ENCODE results near the gene ATP2A3.
A peak's percentile ranks its signal among the peaks of the same experiment; 100 is the strongest.

The ATP2A3 gene

GRCh38 chr17:3966720-3967363 is 2.6 kb upstream of the ATP2A3 start:
- Histone ChIP-seq H3K9me3 (no peaks in the 10 kb centered on the region), H3K36me3 (no peaks in the 10 kb centered on the region), H3K27ac (peak overlapping the region; percentile 41; the same call in 1 of the 2 replicates), H3K4me3 (peak overlapping the region; percentile 24; the same call in 1 of the 2 replicates), H3K27me3 (no peaks in the 10 kb centered on the region), H3K9ac (peak overlapping the region; percentile 30; the same call in 1 of the 2 replicates), H3K4me2 (peak overlapping the region; percentile 91), H4K20me1 (peaks cover 23% of the 10 kb centered on the region), H3K4me1 (peaks cover 75% of the 10 kb centered on the region)
- TF ChIP-seq Cebpa-rat (IDR thresholded peaks at IDR 0.05) = no peak

- no peak for TF ChIP-seq Cebpa-rat (IDR thresholded peaks at IDR 0.05)
- H3K4me3 ChIP-seq = peak overlapping the region; percentile 84
- no peaks in the 10 kb centered on the region for H3K36me3 ChIP-seq
- peaks cover 85% of the 10 kb centered on the region for H3K4me1 ChIP-seq
- peak overlapping the region; percentile 96 for H3K27ac ChIP-seq
- peak overlapping the region; percentile 91 for H3K4me2 ChIP-seq
- peak overlapping the region; percentile 88 for H3K9ac ChIP-seq
- no peaks in the 10 kb centered on the region for H3K27me3 ChIP-seq
- H3K9me3 ChIP-seq = no peaks in the 10 kb centered on the region
- peaks cover 39% of the 10 kb centered on the region for H4K20me1 ChIP-seq
Observed at GRCh38 chr17:3965118-3965800, 1.0 kb upstream of the ATP2A3 start.

- Histone ChIP-seq H3K4me3 (peak overlapping the region; percentile 84), H3K9me3 (no peaks in the 10 kb centered on the region), H3K36me3 (no peaks in the 10 kb centered on the region), H3K4me2 (peak overlapping the region; percentile 91), H3K27me3 (no peaks in the 10 kb centered on the region), H3K4me1 (peaks cover 88% of the 10 kb centered on the region), H4K20me1 (peaks cover 54% of the 10 kb centered on the region), H3K9ac (peak overlapping the region; percentile 88), H3K27ac (peak overlapping the region; percentile 96)
- TF ChIP-seq Cebpa-rat (IDR thresholded peaks at IDR 0.05) = no peak
Observed at GRCh38 chr17:3963237-3964201, 718 bp downstream of the ATP2A3 start.

GRCh38 chr17:3962965-3963236 is 1.3 kb downstream of the ATP2A3 start:
- no peaks in the 10 kb centered on the region for H3K27me3 ChIP-seq
- peak overlapping the region; percentile 84 for H3K4me3 ChIP-seq
- peaks cover 59% of the 10 kb centered on the region for H4K20me1 ChIP-seq
- peak overlapping the region; percentile 91 for H3K4me2 ChIP-seq
- no peak for TF ChIP-seq Cebpa-rat (IDR thresholded peaks at IDR 0.05)
- H3K36me3 ChIP-seq = peaks cover 5% of the 10 kb centered on the region
- H3K4me1 ChIP-seq = peaks cover 88% of the 10 kb centered on the region
- peak overlapping the region; percentile 88; the same call in 1 of the 2 replicates for H3K9ac ChIP-seq
- peak overlapping the region; percentile 96 for H3K27ac ChIP-seq
- no peaks in the 10 kb centered on the region for H3K9me3 ChIP-seq

GRCh38 chr17:3962217-3962964 is 1.8 kb downstream of the ATP2A3 start:
- H3K27me3 ChIP-seq = no peaks in the 10 kb centered on the region
- peak overlapping the region; percentile 84 for H3K4me3 ChIP-seq
- peak overlapping the region; percentile 91 for H3K4me2 ChIP-seq
- H3K36me3 ChIP-seq = peaks cover 10% of the 10 kb centered on the region
- H3K4me1 ChIP-seq = peaks cover 88% of the 10 kb centered on the region
- peak overlapping the region; percentile 96 for H3K27ac ChIP-seq
- peaks cover 64% of the 10 kb centered on the region for H4K20me1 ChIP-seq
- no peaks in the 10 kb centered on the region for H3K9me3 ChIP-seq
- H3K9ac ChIP-seq = peak overlapping the region; percentile 88
- no peak for TF ChIP-seq Cebpa-rat (IDR thresholded peaks at IDR 0.05)

GRCh38 chr17:3961564-3962047 is 2.6 kb downstream of the ATP2A3 start:
- no peaks in the 10 kb centered on the region for H3K27me3 ChIP-seq
- peaks cover 18% of the 10 kb centered on the region for H3K36me3 ChIP-seq
- H3K4me1 ChIP-seq = peaks cover 88% of the 10 kb centered on the region
- H3K4me3 ChIP-seq = peak overlapping the region; percentile 84
- H3K27ac ChIP-seq = peak overlapping the region; percentile 96
- peaks cover 66% of the 10 kb centered on the region for H4K20me1 ChIP-seq
- peak overlapping the region; percentile 91 for H3K4me2 ChIP-seq
- no peak for TF ChIP-seq Cebpa-rat (IDR thresholded peaks at IDR 0.05)
- no peaks in the 10 kb centered on the region for H3K9me3 ChIP-seq
- peak overlapping the region; percentile 88 for H3K9ac ChIP-seq

GRCh38 chr17:3960764-3961163 is 3.5 kb downstream of the ATP2A3 start:
- Histone ChIP-seq H3K9ac (peak overlapping the region; percentile 88), H3K4me2 (peak overlapping the region; percentile 91), H3K9me3 (no peaks in the 10 kb centered on the region), H3K4me3 (peak overlapping the region; percentile 84), H3K27ac (peak overlapping the region; percentile 96), H3K4me1 (peaks cover 88% of the 10 kb centered on the region), H3K27me3 (no peaks in the 10 kb centered on the region), H4K20me1 (peaks cover 75% of the 10 kb centered on the region), H3K36me3 (peaks cover 19% of the 10 kb centered on the region)
- TF ChIP-seq Cebpa-rat (IDR thresholded peaks at IDR 0.05) = no peak

GRCh38 chr17:3959921-3960601 is 4.2 kb downstream of the ATP2A3 start:
- no peak for TF ChIP-seq Cebpa-rat (IDR thresholded peaks at IDR 0.05)
- peak overlapping the region; percentile 96 for H3K27ac ChIP-seq
- peaks cover 19% of the 10 kb centered on the region for H3K36me3 ChIP-seq
- peaks cover 82% of the 10 kb centered on the region for H4K20me1 ChIP-seq
- H3K4me3 ChIP-seq = peak overlapping the region; percentile 84
- peak overlapping the region; percentile 88 for H3K9ac ChIP-seq
- no peaks in the 10 kb centered on the region for H3K27me3 ChIP-seq
- no peaks in the 10 kb centered on the region for H3K9me3 ChIP-seq
- H3K4me2 ChIP-seq = peak overlapping the region; percentile 91
- H3K4me1 ChIP-seq = peaks cover 88% of the 10 kb centered on the region

Data from BLaER1 (cell line).